HCT116 (cell line): ENCODE measurements around the gene ENO2. TPM values are rescaled to one million over a fixed set of nuclear protein-coding genes. Genes with fewer than 3 reads are reported as not detected.

Experiments used
- ATAC-seq: fragments of 200-7000 bp; cut with Tn5 transposase; 2 replicates; pipeline ENCODE4 v1.9.1; 2020; ENCODE audit warnings: mild to moderate bottlenecking, moderate library complexity
- BruUV-seq: library from RNA; stranded (reverse); fragments of 400-500 nt; replicated peaks from 2 replicates; lab custom pipeline; 2021; lab: Mats Ljungman, UMichigan
- CTCF ChIA-PET: fragments of 300-600 bp; sonication (Branson Sonifier 250); formaldehyde crosslinking; loops from one replicate; lab custom pipeline; 2021; ENCODE audit warnings: antibody characterized with exemption; lab: Charles Lee
- POLR2A ChIA-PET: fragments of 300-600, 350-600 bp; sonication (Branson Sonifier 250); formaldehyde crosslinking; loops from one replicate; lab custom pipeline; 2021; ENCODE audit warnings: antibody characterized with exemption; lab: Charles Lee
- RAD21 ChIA-PET, 2 experiments: fragments of 300-600 bp; sonication (Branson Sonifier 250); formaldehyde crosslinking; loops; one replicate each; lab custom pipeline; 2023; ENCODE audit warnings: low total read pairs in 2 of 2; ENCODE audit not compliant: uncharacterized antibody in 2 of 2, unreplicated experiment in 2 of 2, low non-redundant PET in 1 of 2; lab: Charles Lee
- DNase-seq: peaks from one replicate; pipeline ENCODE4 v3.0.0-alpha.2; 2010; ENCODE audit warnings: low read depth, low spot score
- H2AFZ ChIP-seq: fragments of 200-600 bp; shearing (Covaris generic), sonication (generic); 2 replicates; pipeline ENCODE4 v1.6.1; 2017; ENCODE audit warnings: low read depth, mixed run types, mixed read lengths, antibody characterized with exemption, low read length; ENCODE audit not compliant: poor library complexity, severe bottlenecking
- H3K27ac ChIP-seq: 2 replicates; pipeline ENCODE4 v1.5.1; 2012; ENCODE audit warnings: low read depth, low read length
- H3K27me3 ChIP-seq: fragments of 200-600 bp; sonication (generic); 2 replicates; pipeline ENCODE4 v1.6.1; 2016; ENCODE audit warnings: mixed run types, low read length, mixed read lengths; ENCODE audit not compliant: insufficient read depth
- H3K36me3 ChIP-seq, 2 experiments: fragments of 200-500 bp in 1 of 2; fragments of 200-600 bp in 1 of 2; sonication (Bioruptor generic) in 1 of 2; sonication (generic) in 1 of 2; 2 replicates each; pipeline versions ENCODE4 v1.5.1 to v1.6.1; 2014 to 2016; ENCODE audit warnings: low read length in 2 of 2, inconsistent platforms in 1 of 2, mixed read lengths in 1 of 2, mixed run types in 1 of 2; ENCODE audit not compliant: insufficient read depth in 2 of 2, control insufficient read depth in 1 of 2
- H3K4me1 ChIP-seq, 2 experiments: fragments of 200-600 bp in 1 of 2; sonication (generic) in 1 of 2; 2 replicates each; pipeline versions ENCODE4 v1.5.1 to v1.6.1; 2012 to 2017; ENCODE audit warnings: low read length in 2 of 2, inconsistent platforms in 1 of 2, mild to moderate bottlenecking in 1 of 2, mixed read lengths in 1 of 2, mixed run types in 1 of 2, moderate library complexity in 1 of 2; ENCODE audit not compliant: insufficient read depth in 2 of 2, control insufficient read depth in 1 of 2
- H3K4me2 ChIP-seq: fragments of 200-600 bp; sonication (generic); 2 replicates; pipeline ENCODE4 v1.6.1; 2017; ENCODE audit warnings: mixed run types, low read length, mixed read lengths
- H3K4me3 ChIP-seq, 2 experiments: fragments of 200-600 bp in 1 of 2; sonication (generic) in 1 of 2; replicated peaks in 1 of 2; 2 replicates each; pipeline ENCODE4 v1.5.1; 2011 to 2016; ENCODE audit warnings: low read length in 2 of 2, control low read depth in 1 of 2, low read depth in 1 of 2, mild to moderate bottlenecking in 1 of 2, mixed read lengths in 1 of 2, mixed run types in 1 of 2
- H3K79me2 ChIP-seq: fragments of 200-600 bp; sonication (generic); 2 replicates; pipeline ENCODE4 v1.6.1; 2017; ENCODE audit warnings: mild to moderate bottlenecking, mixed run types, low read length, moderate library complexity, mixed read lengths; ENCODE audit not compliant: insufficient read depth
- H3K9ac ChIP-seq: fragments of 200-600 bp; sonication (generic); 2 replicates; pipeline ENCODE4 v1.6.1; 2016; ENCODE audit warnings: low read length, mixed read lengths
- H3K9me2 ChIP-seq: fragments of 200-600 bp; sonication (generic), shearing (Covaris generic); 2 replicates; pipeline ENCODE4 v1.6.1; 2017; ENCODE audit warnings: mixed run types, mild to moderate bottlenecking, moderate library complexity; ENCODE audit not compliant: insufficient read depth
- H3K9me3 ChIP-seq, 2 experiments: fragments of 200-500 bp in 1 of 2; fragments of 200-600 bp in 1 of 2; sonication (Bioruptor generic) in 1 of 2; sonication (generic) in 1 of 2; 2 replicates each; pipeline ENCODE4 v1.6.1; 2014 to 2017; ENCODE audit warnings: low read length in 2 of 2, mixed read lengths in 2 of 2, inconsistent platforms in 1 of 2, low read depth in 1 of 2, mild to moderate bottlenecking in 1 of 2, mixed run types in 1 of 2, moderate library complexity in 1 of 2; ENCODE audit not compliant: control insufficient read depth in 1 of 2, insufficient read depth in 1 of 2
- H4K20me1 ChIP-seq: fragments of 200-600 bp; sonication (generic), shearing (Covaris generic); 2 replicates; pipeline ENCODE4 v1.6.1; 2017; ENCODE audit warnings: mixed run types, mild to moderate bottlenecking, moderate library complexity; ENCODE audit not compliant: insufficient read depth
- CBX3 ChIP-seq: IDR thresholded peaks from 2 replicates; pipeline ENCODE4 v1.6.1; 2012; ENCODE audit warnings: low read depth
- CEBPB ChIP-seq: IDR thresholded peaks from 2 replicates; pipeline ENCODE4 v1.6.1; 2012; ENCODE audit warnings: low read depth
- EZH2 ChIP-seq: fragments of 200-600 bp; sonication (generic); IDR thresholded peaks from 2 replicates; pipeline ENCODE4 v1.6.1; 2017; ENCODE audit warnings: antibody characterized with exemption, mixed run types
- FOSL1 ChIP-seq: IDR thresholded peaks from 2 replicates; pipeline ENCODE4 v1.6.1; 2012; ENCODE audit warnings: low read depth
- POLR2AphosphoS5 ChIP-seq: IDR thresholded peaks from 2 replicates; pipeline ENCODE4 v1.6.1; 2011; ENCODE audit warnings: mild to moderate bottlenecking, low read depth, low read length, moderate library complexity
- REST ChIP-seq: IDR thresholded peaks from 2 replicates; pipeline ENCODE4 v1.6.1; 2012; ENCODE audit warnings: low read depth
- SP1 ChIP-seq: IDR thresholded peaks from 2 replicates; pipeline ENCODE4 v1.6.1; 2012; ENCODE audit warnings: low read depth
- TCF7L2 ChIP-seq: IDR thresholded peaks from 2 replicates; pipeline ENCODE4 v1.7.0; 2011; ENCODE audit warnings: borderline replicate concordance, inconsistent platforms; ENCODE audit not compliant: insufficient read depth, insufficient read length; ENCODE audit errors: extremely low read depth
- intact Hi-C: fragments of 100-400 bp; cut with micrococcal nuclease; formaldehyde crosslinking; loops from 2 replicates; pipeline ENCODE4 v1.10.0; 2022
- total RNA-seq: library from RNA; stranded (reverse); gene quantifications from one replicate; pipeline ENCODE4 v1.2.1, GENCODE V29; 2021; ENCODE audit not compliant: unreplicated experiment

ENO2 gene
- total RNA-seq, 1 experiment from 2014 or later, result 117 TPM

- POLR2A ChIA-PET, result interaction anchor here (1.0 to 2.7 kb wide), 2 partner anchors 18 to 21 kb away, joined by 3 to 7 read pairs; partner anchors contain the start of genes C12orf57 and RNU7-1
- Histone ChIP-seq H3K27ac (peak overlapping the region; percentile 99; the same call in 1 of the 2 replicates), H3K9me2 (no peaks in the 10 kb centered on the region)
- TF ChIP-seq TCF7L2 (no peak), FOSL1 (no peak), EZH2 (no peak), CEBPB (no peak), SP1 (no peak), CBX3 (no peak), POLR2AphosphoS5 (no peak), REST (no peak)
- TF ChIP-seq, all 23 proteins: peak for 0
- BruUV-seq, result no TSS peak
- Histone ChIP-seq H3K36me3 (peaks cover 0 to 9% of the 10 kb centered on the region in 2 experiments; a peak in 1 of 4 replicates), H3K4me1 (peaks cover 18 to 48% of the 10 kb centered on the region in 2 experiments), H3K27me3 (no peaks in the 10 kb centered on the region), H3K9me3 (no peaks in the 10 kb centered on the region), H2AFZ (no peak overlapping the region), H3K79me2 (peaks cover 11% of the 10 kb centered on the region), H3K4me2 (no peak overlapping the region), H4K20me1 (no peaks in the 10 kb centered on the region), H3K9ac (no peak overlapping the region), H3K4me3 (no peak overlapping the region)
- DNase-seq (no peak), ATAC-seq (no peak)
- ChIA-PET RAD21 (interaction anchor here in 1 of 2 experiments (0.6 kb wide), 1 partner anchor 173 kb away, joined by 3 read pairs; no protein-coding TSS in a partner anchor), CTCF (interaction anchor here (1.0 to 1.4 kb wide), 2 partner anchors 32 to 88 kb away, joined by 3 read pairs; no protein-coding TSS in a partner anchor)
- intact Hi-C loops, result no loop called here
Measured at GRCh38 chr12:6923003-6923732, 8.8 kb downstream of the ENO2 start.
